Fibroblast of villous mesenchyme (primary cell): ENCODE data around the gene GADD45GIP1. TPM values are rescaled to one million over a fixed set of nuclear protein-coding genes. Genes with fewer than 3 reads are reported as not detected.

ENCODE experiments used
- DNase-seq: peaks from one replicate; pipeline ENCODE4 v3.0.0-alpha.2; 2010; ENCODE audit warnings: low read depth
- H3K4me3 ChIP-seq: 2 replicates; pipeline ENCODE4 v1.5.1; 2011; ENCODE audit warnings: low read depth, mild to moderate bottlenecking, low read length
- CTCF ChIP-seq: IDR thresholded peaks from 2 replicates; pipeline ENCODE4 v1.5.1; 2012; ENCODE audit warnings: low read depth, mild to moderate bottlenecking, low read length; ENCODE audit not compliant: insufficient read depth
- total RNA-seq: library from RNA; depleted of rRNA; stranded (reverse); fragments of >200 nt; gene quantifications from 2 replicates; pipeline ENCODE4 v1.2.3, GENCODE V29; 2012

Gene GADD45GIP1
- total RNA-seq, 1 donor: 18.6 TPM

- peak; percentile 92 for DNase-seq
- TF ChIP-seq CTCF: no peak
- peak within 1 kb of the TSS; percentile 98 for H3K4me3 ChIP-seq
These were observed 23.5 kb downstream of the GADD45GIP1 start, which contains the start of gene FARSA for GRCh38 chr19:12933287-12934072. Gene FARSA (minus strand): TSS chr19:12933711. CDS start chr19:12933696, 15 bp downstream.

GRCh38 chr19:12932392-12933286, 24.4 kb downstream of the GADD45GIP1 start:
- peak overlapping the region; percentile 98 for H3K4me3 ChIP-seq
- DNase-seq: no peak
- TF ChIP-seq CTCF: no peak

- no peak for DNase-seq
- H3K4me3 ChIP-seq: no peak overlapping the region
- TF ChIP-seq CTCF: no peak
These were observed 26.9 kb downstream of the GADD45GIP1 start for GRCh38 chr19:12930002-12930645.

- H3K4me3 ChIP-seq: no peak overlapping the region
- DNase-seq: no peak
- no peak for TF ChIP-seq CTCF
These were observed 32.3 kb downstream of the GADD45GIP1 start for GRCh38 chr19:12924621-12925310.

- no peak for DNase-seq
- no peak overlapping the region for H3K4me3 ChIP-seq
- no peak for TF ChIP-seq CTCF
These were observed 34.1 kb downstream of the GADD45GIP1 start for GRCh38 chr19:12922959-12923358.

- no peak overlapping the region for H3K4me3 ChIP-seq
- TF ChIP-seq CTCF: no peak
- no peak for DNase-seq
These were observed 36.0 kb downstream of the GADD45GIP1 start for GRCh38 chr19:12921047-12921446.
